OCI-LY1 (cell line): ENCODE data around the gene PDZD11.

Source experiments
- CTCF ChIP-seq: fragments of 200-600 bp; sonication (generic), shearing (Covaris generic); IDR thresholded peaks from 2 replicates; pipeline ENCODE4 v1.5.1; 2017; ENCODE audit warnings: mild to moderate bottlenecking, antibody characterized with exemption, low read length, moderate library complexity, mixed read lengths
- EZH2 ChIP-seq: fragments of 200-600 bp; sonication (generic), shearing (Covaris generic); IDR thresholded peaks from 2 replicates; pipeline ENCODE4 v1.8.0; 2017; ENCODE audit warnings: borderline replicate concordance, mixed run types, mild to moderate bottlenecking, antibody characterized with exemption, low read length, moderate library complexity, mixed read lengths

GRCh38 chrX:70253377-70254062 lies 36.2 kb downstream of the PDZD11 start:
- no peak for TF ChIP-seq EZH2
- no peak for TF ChIP-seq CTCF
